Transverse colon (tissue), 4 donors: Measurements from ENCODE around the gene MSI1. TPM values are rescaled to one million over a fixed set of nuclear protein-coding genes. Genes with fewer than 3 reads are reported as not detected.

Experiments used
- DNase-seq: peaks from one replicate; pipeline ENCODE4 v3.0.0-alpha.2; 2019
- H3K27ac ChIP-seq, 4 donors: fragments of 200-600 bp; sonication (generic); 2 replicates each; pipeline ENCODE4 v1.5.1; 2016 to 2018; ENCODE audit warnings: inconsistent platforms in 4 of 4
- H3K27me3 ChIP-seq: fragments of 200-600 bp; sonication (generic); 2 replicates; pipeline ENCODE4 v1.5.1; 2017; ENCODE audit warnings: inconsistent platforms
- H3K36me3 ChIP-seq, 4 donors: fragments of 200-600 bp; sonication (generic); 2 replicates each; pipeline ENCODE4 v1.5.1; 2017 to 2019; ENCODE audit warnings: inconsistent platforms in 4 of 4
- H3K4me1 ChIP-seq, 4 donors: fragments of 200-600 bp; sonication (generic); 2 replicates each; pipeline ENCODE4 v1.5.1; 2017 to 2020; ENCODE audit warnings: inconsistent platforms in 4 of 4
- H3K4me3 ChIP-seq, 4 donors: fragments of 200-600 bp; sonication (generic); 1 replicate in 1 of 4; 2 replicates in 3 of 4; pipeline versions ENCODE4 v1.5.1 to v1.6.1; 2017 to 2019; ENCODE audit warnings: inconsistent platforms in 4 of 4
- H3K9me3 ChIP-seq, 2 donors: fragments of 200-600 bp; sonication (generic); 2 replicates each; pipeline ENCODE4 v1.5.1; 2017 to 2019; ENCODE audit warnings: inconsistent platforms in 2 of 2
- EP300 ChIP-seq: sonication (generic); formaldehyde crosslinking; IDR thresholded peaks from one replicate; pipeline ENCODE4 v1.6.1; 2017; ENCODE audit warnings: antibody characterized with exemption, low read depth
- POLR2A ChIP-seq: fragments of 450-650 bp; IDR thresholded peaks from one replicate; pipeline ENCODE4 v1.6.1; 2016; ENCODE audit warnings: antibody characterized with exemption, mild to moderate bottlenecking, moderate library complexity
- POLR2AphosphoS5 ChIP-seq, 3 donors: sonication (generic); formaldehyde crosslinking; IDR thresholded peaks; one replicate each; pipeline ENCODE4 v1.6.1; 2016; ENCODE audit warnings: antibody characterized with exemption in 3 of 3
- WGBS, 2 donors: methylation state at CpG; one replicate each; pipeline ENCODE4 v1.1.5; 2018; ENCODE audit warnings: low coverage in 1 of 2; 5-methylcytosine and 5-hydroxymethylcytosine counted together
- in situ Hi-C, 4 donors: fragments of 200-750 bp; cut with MboI; loops; one replicate each; pipeline versions ENCODE4 v1.15.0 to v1.15.1; 2017; ENCODE audit warnings: low sequenced_read_pairs in 3 of 4, low pct_ligation_motif_present in 1 of 4, low pct_unique_long_range_greater_than_20kb in 1 of 4
- intact Hi-C: fragments of 100-400 bp; cut with DNase I; formaldehyde crosslinking; loops from one replicate; pipeline ENCODE4 v1.15.1; 2023; ENCODE audit warnings: low total_unique reads
- total RNA-seq, 4 donors: library from RNA; depleted of rRNA; stranded (reverse); fragments of >200 nt; gene quantifications; one replicate each; pipeline ENCODE4 v1.1.0, GENCODE V29; 2016
- TF ChIP-seq, protein P1 (sequence below), 5 experiments: fragments of 200-600 bp in 3 of 5; fragments of 450-650 bp in 2 of 5; sonication (generic) in 3 of 5; IDR thresholded peaks; 1 replicate in 2 of 5; 2 replicates in 3 of 5; pipeline ENCODE4 v1.5.1; 2016 to 2017; ENCODE audit warnings: antibody characterized with exemption in 5 of 5, inconsistent platforms in 3 of 5, mild to moderate bottlenecking in 2 of 5, moderate library complexity in 1 of 5

Gene MSI1
- total RNA-seq, 4 donors from 2014 or later = 0.82 to 7.5 TPM; not detected in 2

DNA sequence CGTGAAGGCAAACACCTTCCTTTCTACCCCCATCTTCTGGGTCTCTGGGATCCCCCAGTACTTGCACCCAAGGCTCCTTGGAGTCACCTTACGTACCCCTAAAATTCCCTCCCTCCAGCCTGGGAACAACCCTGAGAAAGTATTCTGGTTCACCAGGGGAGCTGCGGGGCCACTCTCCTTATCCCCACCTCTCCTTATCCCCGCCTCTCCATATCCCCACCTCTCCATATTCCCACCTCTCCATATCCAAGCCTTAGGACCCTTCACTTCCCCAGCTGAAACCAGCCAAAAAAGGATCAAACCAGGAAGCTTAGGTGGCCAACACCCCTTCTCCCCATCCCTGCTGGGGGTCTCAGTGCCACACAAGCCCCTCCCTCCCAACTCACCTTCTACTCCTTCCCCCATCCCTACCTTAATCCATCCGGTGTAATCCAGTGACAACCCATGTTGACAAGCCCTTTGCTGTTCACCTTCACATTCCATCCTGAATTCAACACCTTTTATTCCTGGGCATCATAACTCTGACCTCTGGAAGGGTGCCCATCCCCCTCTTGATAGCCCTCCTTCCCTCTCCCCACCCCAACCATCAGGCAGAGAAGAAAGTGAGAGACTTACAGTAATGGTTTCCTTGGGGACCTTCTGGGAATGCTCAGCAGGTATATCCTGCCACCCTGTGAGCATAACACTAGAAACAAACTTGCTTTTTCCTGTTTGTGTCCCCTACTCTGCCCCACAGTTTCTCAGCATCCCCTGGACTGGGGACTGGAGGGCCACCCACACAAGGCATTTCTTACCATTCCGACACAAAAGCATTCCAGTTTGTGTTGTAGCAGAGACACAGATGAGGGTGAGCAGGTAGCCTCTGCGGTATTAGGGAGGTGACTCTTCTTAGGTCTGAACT is 1.6 kb upstream of the MSI1 start:
- Histone ChIP-seq H3K27ac (no peak overlapping the region), H3K4me3 (no peak overlapping the region), H3K9me3 (no peaks in the 10 kb centered on the region), H3K4me1 (peaks cover 6 to 37% (median 30%) of the 10 kb centered on the region in 4 donors), H3K36me3 (no peaks in the 10 kb centered on the region), H3K27me3 (peaks cover 69% of the 10 kb centered on the region)
- DNase-seq = no peak
- intact Hi-C loops (no loop called here), in situ Hi-C loops (no loop called here)
- 34 to 54% methylated on average over 5 to 7 of the region's 7 CpGs for WGBS, 2 donors
- TF ChIP-seq, protein P1, sequence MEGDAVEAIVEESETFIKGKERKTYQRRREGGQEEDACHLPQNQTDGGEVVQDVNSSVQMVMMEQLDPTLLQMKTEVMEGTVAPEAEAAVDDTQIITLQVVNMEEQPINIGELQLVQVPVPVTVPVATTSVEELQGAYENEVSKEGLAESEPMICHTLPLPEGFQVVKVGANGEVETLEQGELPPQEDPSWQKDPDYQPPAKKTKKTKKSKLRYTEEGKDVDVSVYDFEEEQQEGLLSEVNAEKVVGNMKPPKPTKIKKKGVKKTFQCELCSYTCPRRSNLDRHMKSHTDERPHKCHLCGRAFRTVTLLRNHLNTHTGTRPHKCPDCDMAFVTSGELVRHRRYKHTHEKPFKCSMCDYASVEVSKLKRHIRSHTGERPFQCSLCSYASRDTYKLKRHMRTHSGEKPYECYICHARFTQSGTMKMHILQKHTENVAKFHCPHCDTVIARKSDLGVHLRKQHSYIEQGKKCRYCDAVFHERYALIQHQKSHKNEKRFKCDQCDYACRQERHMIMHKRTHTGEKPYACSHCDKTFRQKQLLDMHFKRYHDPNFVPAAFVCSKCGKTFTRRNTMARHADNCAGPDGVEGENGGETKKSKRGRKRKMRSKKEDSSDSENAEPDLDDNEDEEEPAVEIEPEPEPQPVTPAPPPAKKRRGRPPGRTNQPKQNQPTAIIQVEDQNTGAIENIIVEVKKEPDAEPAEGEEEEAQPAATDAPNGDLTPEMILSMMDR (IDR thresholded peaks at IDR 0.05) = no peak
- TF ChIP-seq POLR2A (no peak), EP300 (no peak), POLR2AphosphoS5 (IDR thresholded peaks at IDR 0.05) (no peak)

DNA sequence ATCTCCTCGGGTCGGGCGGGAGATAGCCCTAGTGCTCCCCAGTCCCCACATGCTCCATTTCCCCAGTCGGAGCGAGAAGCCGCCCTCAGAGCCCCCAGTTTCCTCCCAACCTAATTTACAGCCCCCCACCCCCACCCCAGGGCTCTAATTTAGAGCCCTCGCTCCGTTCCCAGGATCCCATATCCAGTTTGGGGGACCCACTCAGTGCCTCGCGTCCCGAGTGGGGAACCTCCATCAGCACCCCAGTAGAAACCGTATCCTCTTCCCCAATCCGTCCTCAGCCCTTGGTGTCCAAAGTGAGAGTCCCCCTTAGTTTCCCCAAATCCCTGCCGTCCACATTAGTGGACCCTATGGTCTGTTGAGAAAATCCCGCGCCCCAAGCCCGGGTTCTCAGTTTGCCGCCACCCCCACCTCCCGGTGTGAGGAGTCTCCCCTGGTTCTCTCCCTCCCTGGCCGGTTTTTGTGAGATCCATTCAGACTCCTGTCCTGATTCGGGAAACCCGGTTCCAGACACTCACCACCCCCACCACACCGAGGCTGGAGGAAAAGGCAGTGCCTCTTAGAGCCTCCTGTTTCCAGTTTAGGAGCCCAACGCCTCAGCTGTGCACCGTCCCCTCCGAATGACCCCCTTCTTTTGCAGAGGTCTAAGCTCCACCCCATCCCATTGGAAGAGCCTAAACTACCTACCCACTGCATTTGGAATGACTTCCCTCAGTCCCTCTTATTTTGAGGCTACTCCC is 809 bp upstream of the MSI1 start:
- Histone ChIP-seq H3K36me3 (no peaks in the 10 kb centered on the region), H3K27ac (peak overlapping the region in 1 of 4 donors; percentile 20)
- intact Hi-C loops = no loop called here

DNA sequence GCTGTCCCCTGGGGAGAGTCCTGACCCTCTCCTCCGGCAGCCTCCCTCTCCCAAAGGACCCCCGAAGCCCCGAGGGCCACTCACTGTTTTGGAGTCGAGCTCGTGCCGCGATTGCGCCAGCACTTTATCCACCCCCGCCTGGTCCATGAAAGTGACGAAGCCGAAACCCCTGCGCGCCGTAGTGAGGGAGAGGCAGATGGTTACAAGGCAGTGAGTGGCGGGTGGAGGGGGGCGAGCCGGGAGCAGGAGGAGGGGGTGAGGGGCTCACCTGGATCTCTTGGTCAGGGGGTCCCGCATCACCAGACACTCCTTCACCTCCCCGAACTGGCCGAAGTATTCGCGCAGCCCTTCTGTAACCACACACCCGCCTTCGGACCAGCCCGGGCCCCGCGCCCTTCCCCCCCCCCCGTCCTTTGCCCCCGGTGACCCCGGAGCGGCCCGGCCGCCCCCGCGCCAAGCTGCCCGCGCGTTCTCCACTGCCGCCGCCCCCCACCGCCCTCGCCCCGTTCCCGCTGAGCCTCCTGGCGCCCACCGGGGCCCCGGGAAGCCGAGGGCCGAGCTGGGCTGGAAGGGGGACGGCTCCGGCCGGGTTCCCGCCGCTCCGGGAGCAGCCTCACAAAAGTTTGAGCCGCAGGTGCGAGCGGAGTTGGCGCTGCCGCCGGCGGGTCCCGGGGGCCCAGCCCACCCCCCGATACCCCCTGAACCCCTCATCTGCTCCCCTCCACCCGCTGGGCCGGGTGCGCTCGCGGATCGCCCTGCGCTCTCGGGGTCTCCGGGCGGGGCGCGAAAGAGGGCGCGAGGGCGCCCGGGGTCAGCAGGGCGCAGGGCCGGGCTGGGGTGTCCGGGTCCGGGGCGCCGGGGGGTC is 808 bp downstream of the MSI1 start:
- intact Hi-C loops (no loop called here), in situ Hi-C loops (no loop called here)
- DNase-seq = peak; percentile 22
- peak overlapping the region; percentile 34 to 64 (median 51) for H3K4me3 ChIP-seq
- no peaks in the 10 kb centered on the region for H3K9me3 ChIP-seq
- TF ChIP-seq POLR2AphosphoS5 (IDR thresholded peaks at IDR 0.05) (no peak), EP300 (no peak), POLR2A (no peak)
- TF ChIP-seq, protein P1 (IDR thresholded peaks at IDR 0.05) = no peak
- no peaks in the 10 kb centered on the region for H3K36me3 ChIP-seq
- peaks cover 47% of the 10 kb centered on the region for H3K27me3 ChIP-seq
- H3K4me1 ChIP-seq = peaks cover 6 to 50% (median 35%) of the 10 kb centered on the region in 4 donors
- H3K27ac ChIP-seq = peak overlapping the region; percentile 46 to 63 (median 56)
- WGBS, 2 donors = 5% methylated on average over 34 of the region's 86 CpGs; no CpG with 5 or more reads in 1 of the 2 donors

More for the DNA sequence above, 809 bp upstream of the MSI1 start:
- WGBS, 2 donors = 3% methylated on average over 26 of the region's 26 CpGs; no CpG with 5 or more reads in 1 of the 2 donors
- Histone ChIP-seq H3K27me3 (peaks cover 61% of the 10 kb centered on the region), H3K4me1 (peaks cover 6 to 46% (median 34%) of the 10 kb centered on the region in 4 donors), H3K4me3 (peak overlapping the region; percentile 8 to 64 (median 51)), H3K9me3 (no peaks in the 10 kb centered on the region)
- DNase-seq = no peak
- TF ChIP-seq, protein P1 (IDR thresholded peaks at IDR 0.05) = no peak
- in situ Hi-C loops = no loop called here
